Measurements from ENCODE around the gene ALAS1.

DNA sequence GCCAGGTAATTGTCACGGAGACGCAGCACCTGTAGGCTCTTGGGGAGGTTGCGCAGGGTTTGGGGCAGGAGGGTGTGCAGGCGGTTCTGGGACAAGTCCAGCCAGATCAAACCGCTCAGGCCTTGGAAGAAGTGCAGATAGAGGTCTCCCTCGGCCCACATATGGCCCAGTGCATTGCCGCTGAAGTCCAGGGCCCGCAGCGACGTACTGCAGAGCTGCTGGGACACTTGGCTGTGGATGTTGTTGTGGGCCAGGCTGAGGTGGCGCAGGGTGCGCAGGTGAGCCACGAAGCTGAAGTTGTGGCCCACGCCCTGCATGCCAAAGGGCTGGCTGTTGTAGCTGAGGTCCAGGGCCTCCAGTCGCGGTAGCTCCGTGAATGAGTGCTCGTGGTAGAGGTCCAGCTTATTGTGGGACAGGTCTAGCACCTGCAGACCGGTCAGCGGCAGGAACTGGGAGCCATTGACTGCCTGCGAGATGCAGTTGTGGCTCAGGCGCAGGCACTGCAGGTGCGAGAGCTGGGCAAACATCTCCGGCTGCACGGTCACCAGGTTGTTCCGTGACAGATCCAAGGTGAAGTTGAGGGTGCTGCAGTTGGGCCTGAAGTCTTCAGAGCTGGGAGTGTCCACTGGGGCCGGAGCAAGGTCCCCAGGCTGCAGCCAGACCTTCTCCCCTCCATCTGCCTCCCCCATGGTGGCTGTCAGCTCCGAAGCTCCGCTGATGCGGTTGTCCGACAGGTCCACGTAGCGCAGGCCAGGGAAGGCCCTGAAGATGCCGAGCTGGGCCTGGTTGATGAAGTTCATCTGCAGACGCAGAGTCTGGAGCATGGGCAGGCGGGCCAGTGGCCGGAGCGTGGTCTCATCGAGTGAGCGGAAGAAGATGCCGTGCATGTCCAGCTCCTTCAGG is 24.6 kb downstream of the ALAS1 start:
- TF ChIP-seq, protein P1, sequence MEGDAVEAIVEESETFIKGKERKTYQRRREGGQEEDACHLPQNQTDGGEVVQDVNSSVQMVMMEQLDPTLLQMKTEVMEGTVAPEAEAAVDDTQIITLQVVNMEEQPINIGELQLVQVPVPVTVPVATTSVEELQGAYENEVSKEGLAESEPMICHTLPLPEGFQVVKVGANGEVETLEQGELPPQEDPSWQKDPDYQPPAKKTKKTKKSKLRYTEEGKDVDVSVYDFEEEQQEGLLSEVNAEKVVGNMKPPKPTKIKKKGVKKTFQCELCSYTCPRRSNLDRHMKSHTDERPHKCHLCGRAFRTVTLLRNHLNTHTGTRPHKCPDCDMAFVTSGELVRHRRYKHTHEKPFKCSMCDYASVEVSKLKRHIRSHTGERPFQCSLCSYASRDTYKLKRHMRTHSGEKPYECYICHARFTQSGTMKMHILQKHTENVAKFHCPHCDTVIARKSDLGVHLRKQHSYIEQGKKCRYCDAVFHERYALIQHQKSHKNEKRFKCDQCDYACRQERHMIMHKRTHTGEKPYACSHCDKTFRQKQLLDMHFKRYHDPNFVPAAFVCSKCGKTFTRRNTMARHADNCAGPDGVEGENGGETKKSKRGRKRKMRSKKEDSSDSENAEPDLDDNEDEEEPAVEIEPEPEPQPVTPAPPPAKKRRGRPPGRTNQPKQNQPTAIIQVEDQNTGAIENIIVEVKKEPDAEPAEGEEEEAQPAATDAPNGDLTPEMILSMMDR (CRISPR knock-in tag; IDR thresholded peaks at IDR 0.05) = peak; percentile 37
- TF ChIP-seq MIER2 (CRISPR knock-in tag; IDR thresholded peaks at IDR 0.05) = no peak
- TF ChIP-seq, protein P2, sequence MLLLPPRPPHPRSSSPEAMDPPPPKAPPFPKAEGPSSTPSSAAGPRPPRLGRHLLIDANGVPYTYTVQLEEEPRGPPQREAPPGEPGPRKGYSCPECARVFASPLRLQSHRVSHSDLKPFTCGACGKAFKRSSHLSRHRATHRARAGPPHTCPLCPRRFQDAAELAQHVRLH (CRISPR knock-in tag; IDR thresholded peaks at IDR 0.05; ENCODE audit: borderline replicate concordance, low read depth) = no peak
- TF ChIP-seq ZBTB38 (CRISPR knock-in tag; IDR thresholded peaks at IDR 0.05) = peak; percentile 48; the same call in 1 of the 2 replicates
- no peak for TF ChIP-seq TEAD2 (CRISPR knock-in tag; IDR thresholded peaks at IDR 0.05)
- no peak for TF ChIP-seq YY1 (IDR thresholded peaks at IDR 0.05; ENCODE audit: insufficient read depth, insufficient replicate concordance, low read depth, low read length)
- TF ChIP-seq TOE1 (CRISPR knock-in tag; IDR thresholded peaks at IDR 0.05) = no peak

Data from HepG2 (cell line).